Measurements from ENCODE around the gene CFD.
"Not testable (repeated sequence)": the region's sequence is repeated elsewhere in the genome, so short reads cannot be mapped to it uniquely, and the experiment has no call there.

CFD gene

DNA sequence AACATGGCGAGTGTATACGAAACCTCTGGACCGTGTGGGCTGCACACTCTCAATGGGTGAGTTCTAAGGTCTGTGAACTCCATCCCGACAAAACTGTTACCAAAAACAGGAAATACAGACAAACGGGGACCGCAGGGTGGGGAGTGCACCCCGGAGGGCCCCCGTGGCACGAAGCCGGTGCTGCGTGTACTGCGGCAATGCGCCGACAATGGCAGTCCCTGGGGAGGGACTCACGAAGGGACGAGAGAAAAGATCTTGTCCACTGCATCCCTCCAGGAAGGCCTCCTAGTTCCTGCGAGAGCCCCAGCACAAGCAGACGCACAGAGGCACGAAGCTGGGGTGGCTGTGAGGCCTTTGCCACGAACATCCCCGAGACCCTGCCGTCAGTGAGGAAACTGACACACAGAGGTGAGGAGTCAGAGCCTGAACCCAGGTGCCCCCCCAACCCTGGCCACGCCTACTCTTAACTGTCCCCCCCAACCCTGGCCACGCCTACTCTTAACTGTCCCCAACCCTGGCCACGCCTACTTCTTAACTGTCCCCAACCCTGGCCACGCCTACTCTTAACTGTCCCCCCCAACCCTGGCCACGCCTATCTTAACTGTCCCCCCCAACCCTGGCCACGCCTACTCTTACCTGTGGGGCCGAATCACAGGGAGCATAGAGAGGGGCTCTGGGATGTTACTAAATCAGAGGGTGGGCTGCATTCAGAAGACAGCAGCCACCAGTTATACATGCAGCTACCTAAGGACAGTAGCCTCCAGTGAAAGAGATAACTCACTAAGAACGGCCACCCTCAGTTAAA lies 29.3 kb downstream of the CFD start:
- DNase-seq (ENCODE audit: low read depth), result no peak

DNA sequence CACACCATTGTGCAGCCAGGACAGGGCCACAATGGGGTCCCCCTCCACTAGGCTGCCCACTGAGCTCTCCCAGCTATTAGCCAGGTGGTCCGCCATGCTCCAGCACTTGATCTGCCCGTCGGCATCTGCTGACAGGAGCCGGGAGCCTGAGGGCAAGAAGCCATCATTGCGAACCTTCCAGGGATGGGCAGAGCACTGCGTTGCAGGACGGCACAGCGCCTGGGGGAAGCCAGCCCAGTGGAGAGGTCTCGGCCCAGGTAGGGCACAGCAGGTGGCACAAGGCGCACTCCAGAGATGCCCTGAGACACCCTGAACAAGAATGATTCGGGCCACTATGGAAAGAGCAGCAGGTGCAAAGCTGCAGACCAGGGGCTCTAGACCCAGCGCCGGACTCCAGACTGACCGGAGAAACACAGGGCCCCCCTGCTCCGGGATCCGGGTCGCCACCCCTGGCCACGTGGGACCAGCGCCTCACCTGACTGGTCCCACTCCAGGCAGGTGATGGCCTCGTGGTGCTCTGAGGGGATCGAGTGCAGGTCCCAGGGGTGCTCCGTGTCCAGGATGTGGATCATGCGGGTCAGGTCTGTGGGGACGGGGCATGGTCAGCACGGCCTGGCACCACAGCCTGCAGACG lies 30.3 kb downstream of the CFD start:
- DNase-seq (ENCODE audit: low read depth), result no peak

DNA sequence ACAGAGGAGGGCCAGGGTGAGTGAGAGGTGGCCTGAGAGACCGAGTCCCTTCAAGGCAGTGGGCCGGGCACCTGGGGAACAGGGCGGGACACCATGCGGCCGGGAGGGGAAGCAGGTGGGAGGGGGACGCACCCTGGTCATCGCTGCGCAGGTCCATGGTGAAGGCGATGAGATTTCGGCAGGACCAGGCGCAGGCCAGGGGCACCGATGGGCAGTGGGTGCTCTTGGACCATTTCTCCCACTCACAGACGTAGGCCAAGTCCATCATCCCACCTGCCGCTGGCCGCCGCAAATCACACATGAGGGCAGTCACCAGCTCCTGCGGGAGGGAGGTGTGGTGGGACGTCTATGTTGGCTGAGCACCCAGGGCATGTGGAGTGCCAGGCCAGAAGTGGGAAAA lies 31.4 kb downstream of the CFD start:
- no peak for DNase-seq (ENCODE audit: low read depth)

DNA sequence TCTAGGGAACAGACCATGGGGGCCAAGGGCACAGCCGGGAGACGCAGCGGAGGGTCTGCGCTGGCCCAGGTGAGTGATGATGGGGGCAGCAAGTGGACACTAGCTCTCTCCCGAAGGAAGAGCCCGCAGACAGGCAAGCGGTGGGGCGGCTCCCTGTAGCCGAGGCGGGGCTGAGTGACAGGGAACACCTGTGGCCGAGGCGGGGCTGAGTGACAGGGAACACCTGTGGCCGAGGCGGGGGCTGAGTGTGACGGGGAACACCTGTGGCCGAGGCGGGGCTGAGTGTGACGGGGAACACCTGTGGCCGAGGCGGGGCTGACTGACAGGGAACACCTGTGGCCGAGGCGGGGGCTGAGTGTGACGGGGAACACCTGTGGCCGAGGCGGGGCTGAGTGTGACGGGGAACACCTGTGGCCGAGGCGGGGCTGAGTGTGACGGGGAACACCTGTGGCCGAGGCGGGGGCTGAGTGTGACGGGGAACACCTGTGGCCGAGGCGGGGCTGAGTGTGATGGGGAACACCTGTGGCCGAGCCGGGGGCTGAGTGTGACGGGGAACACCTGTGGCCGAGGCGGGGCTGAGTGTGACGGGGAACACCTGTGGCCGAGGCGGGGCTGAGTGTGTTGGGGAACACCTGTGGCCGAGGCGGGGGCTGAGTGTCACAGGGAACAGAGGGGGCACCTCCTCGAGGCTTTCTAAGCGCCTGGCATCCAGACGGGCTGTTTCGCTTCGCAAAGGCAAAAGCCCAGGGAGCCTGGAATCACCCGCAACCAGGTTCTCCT lies 32.1 kb downstream of the CFD start:
- not testable (repeated sequence) for DNase-seq (ENCODE audit: low read depth)

DNA sequence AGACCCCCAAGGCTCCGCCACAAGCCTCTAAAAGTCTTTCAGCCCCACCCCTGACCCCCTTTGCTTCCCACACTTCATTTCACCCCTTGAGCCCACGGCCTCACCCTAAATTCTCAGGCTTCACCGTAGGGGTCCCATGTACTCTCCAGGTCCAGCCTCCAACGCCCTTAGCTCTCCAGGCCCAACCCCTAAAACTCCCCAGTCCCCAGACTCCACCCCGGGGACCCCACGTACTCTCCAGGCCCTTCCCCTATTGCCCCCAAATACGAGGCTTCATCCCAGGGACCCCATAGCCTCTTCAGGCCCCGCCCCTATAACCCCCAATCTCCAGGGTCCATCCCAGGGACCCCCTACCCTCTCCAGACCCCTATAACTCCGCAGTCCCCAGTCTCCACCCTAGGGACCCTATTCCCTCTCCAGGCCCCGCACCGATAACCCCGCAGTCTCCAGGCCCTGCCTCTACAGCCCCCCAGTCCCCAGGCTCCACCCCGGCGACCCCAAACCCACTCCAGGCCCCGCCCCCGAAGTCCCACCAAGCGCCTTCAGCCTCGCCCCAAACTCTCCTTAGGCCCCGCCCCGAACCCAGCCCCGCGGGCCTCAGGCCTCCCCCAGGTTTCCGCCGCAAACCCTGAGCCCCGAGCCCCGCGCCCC lies 32.9 kb downstream of the CFD start:
- DNase-seq (ENCODE audit: low read depth), result no peak

DNA sequence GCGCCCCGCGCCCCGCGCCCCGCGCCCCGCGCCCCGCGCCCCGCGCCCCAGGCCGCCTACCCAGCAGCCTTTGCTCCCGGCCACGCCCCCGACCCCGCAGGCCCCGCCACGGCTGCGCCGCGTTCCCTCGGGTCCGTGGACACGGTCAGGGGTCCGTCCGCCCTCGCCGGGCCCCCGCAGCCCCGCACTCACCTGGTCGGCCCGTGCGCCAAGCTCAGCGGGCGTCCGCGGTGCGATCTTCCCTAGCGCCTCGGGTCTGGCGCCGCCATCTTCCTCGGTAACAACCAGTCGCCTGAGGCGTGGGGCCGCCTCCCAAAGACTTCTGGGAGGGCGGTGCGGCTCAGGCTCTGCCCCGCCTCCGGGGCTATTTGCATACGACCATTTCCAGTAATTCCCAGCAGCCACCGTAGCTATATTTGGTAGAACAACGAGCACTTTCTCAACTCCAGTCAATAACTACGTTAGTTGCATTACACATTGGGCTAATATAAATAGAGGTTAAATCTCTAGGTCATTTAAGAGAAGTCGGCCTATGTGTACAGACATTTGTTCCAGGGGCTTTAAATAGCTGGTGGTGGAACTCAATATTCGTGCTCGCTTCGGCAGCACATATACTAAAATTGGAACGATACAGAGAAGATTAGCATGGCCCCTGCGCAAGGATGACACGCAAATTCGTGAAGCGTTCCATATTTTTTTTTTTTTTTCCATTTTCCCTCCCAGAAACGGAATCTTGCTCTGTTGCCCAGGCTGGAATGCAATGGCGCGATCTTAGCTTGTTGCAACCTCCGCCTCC lies 33.6 kb downstream of the CFD start, which contains the start of the genes MED16 and RNU6-9:
MED16 (minus strand) TSS at position 294 of the 796 bp plus-strand sequence. CDS start 2,056 bp downstream, outside the sequence.
RNU6-9 (plus strand) TSS at position 591 of the 796 bp plus-strand sequence.
- peak; percentile 94 for DNase-seq (ENCODE audit: low read depth)

DNA sequence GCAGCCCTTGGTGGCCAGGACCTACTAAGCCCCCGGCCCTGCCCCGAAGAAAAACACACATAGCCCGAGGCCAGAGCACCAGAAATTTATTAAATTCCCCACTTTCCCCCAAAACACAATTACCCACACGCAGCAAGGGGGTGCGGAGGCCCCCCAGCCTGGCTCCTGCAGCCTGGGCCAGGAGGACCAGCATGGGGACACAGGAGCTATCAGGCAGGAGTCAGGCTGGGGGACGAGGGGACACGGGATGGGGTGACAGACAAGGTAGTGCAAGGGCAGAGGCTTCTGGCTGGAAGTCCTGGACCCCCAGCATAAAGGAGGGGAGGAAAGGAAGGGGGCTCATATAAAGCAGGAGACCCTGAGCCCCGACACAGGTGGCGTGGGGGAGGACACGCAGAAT lies 37.0 kb downstream of the CFD start:
- DNase-seq (ENCODE audit: low read depth), result no peak

DNA sequence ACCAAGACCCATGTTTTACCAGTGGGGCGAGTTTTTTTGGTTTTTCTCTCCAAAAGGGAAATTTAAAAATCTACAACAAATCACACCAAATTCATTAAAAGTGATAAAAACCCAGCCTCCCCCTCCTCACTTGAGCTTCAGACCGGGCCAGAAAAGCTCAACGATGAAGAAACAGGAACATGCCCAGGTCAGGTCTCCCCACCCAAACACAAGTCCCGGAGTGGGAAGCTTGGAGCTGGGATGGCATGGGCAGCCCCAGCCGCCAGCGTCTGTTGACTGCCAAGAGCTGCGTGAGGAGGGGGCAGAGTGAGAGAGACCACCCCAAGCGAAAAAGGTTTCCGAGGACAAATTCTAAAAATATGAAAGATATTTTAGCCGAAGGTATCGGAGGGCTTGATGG lies 37.5 kb downstream of the CFD start:
- DNase-seq (ENCODE audit: low read depth), result no peak

DNA sequence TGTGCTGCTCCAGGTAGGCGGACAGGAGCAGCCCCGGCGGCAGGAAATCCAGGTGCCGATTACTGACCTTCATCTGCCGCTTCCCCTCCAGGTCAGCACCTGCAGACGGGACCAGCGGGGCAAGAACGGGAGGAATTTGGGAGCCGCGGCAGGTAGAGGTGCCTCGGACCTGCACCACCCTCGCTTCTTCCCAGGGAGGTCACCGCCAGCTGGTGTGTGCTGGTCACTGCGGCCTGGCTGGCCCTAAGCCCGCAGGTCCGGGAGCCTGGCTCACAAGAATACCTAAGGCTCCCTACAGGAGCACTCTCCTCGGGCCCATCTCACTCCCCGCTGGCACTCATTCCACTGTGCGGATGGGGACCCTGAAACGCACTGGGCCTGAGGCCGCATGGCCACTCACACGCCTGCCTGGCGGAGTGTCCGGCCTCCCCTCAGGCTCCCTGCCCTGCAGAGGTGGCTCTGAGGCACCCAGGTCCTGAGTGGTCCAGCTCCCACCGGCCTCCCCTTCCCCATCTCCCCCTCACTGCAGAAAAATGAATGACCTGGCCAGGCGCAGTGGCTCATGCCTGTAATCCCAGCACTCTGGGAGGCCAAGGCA lies 38.1 kb downstream of the CFD start:
- no peak for DNase-seq (ENCODE audit: low read depth)

DNA sequence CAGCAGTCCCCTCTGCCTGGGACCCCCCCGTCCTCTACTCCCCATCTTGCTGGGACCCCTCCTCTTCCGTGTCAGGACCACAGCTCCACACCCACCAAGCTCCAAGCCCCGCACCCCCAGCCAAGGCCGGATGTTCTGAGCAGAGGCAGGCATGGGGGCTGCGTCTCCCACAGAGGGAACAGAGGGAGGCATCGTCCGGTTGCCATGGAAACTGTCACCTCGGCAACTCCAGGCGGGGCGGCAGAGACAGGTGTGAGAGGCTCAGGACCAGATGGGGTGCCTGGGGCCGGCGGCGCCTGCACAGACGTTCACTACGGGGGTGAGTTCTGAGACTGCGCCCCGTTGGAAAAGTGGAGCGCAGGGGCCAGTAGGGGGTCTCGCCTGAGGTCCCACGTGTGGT lies 39.2 kb downstream of the CFD start:
- no peak for DNase-seq (ENCODE audit: low read depth)

DNA sequence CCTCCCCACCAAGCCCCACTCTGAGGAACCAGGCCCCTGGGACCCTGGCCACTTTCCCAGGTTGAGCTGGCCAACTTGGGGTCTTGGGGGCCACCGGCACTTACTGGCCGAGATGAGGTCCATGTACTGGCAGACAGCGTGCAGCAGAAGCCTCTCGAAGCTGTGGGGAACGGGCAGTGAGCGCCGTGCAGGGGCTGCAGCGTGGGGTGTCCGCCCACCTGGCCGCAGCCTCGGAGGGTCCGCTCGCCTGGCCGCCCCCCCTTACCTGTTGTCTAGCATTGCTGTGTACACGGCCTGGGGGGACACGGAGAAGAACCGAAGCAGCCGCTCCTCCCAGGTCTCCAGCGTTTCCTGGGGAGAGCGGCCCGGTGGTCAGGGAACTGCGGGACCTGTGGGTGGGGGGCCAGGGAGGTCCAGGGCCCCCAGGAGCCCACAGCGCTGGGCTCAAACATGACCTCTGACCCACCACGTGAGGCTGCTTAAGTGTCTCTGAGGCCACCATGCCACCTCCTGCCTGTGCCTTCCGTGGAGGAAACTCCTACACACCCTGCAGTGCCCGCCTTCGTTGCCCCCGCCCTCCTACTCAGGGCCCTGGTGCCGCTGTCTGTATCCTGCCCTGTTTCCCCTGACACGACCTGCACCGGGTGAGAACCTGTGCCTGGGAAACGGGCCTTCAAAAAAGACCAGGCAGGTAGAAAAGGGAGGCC lies 40.0 kb downstream of the CFD start:
- no peak for DNase-seq (ENCODE audit: low read depth)

DNA sequence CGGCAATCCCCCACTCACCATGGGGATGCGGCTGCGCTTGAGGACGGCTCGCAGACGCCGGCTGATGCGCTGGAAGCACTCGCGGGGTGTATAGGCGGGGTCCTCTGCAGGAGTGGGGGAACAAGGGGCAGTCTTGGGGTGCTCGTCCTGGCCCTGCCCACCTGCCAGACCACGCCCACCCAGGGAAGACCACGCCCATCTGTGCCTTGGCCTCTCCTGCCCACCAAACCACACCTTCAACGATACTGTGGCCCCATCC lies 40.5 kb downstream of the CFD start:
- DNase-seq (ENCODE audit: low read depth), result no peak

DNA sequence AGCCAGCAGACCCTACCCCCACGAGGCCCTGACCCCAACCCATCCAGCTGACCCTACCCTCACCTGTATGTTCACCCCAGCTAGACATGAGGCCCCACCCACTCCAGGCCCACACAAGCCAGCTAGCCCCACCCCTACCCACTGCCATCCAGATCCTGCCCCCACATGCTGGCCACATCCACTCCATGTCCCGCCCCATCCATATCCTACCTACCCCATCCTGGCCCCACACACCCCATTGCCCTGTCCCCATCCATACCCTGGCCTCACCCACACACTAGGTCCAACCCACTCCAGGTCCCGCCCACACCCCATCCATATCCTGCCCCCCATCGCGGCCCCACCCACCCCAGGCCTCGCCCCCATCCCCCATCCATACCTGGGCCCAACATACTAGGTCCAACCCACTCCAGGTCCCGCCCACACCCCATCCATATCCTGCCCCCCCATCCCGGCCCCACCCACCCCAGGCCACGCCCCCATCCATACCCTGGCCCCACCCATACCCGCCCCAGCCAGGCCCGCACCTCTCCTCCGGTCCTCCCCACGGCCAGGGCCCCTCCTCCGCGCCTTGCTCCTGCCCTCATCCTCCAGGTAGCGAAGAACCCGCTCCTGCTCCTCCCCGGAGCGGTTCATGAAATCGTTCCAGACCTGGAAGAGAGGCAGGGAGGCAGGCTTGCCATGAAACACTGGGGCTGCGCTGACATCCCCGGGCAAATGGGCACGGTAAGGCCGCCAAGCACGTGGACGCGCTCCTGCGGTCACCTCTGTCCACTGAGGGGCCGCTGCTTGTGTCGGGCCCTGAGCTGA lies 41.0 kb downstream of the CFD start:
- DNase-seq (ENCODE audit: low read depth), result no peak

DNA sequence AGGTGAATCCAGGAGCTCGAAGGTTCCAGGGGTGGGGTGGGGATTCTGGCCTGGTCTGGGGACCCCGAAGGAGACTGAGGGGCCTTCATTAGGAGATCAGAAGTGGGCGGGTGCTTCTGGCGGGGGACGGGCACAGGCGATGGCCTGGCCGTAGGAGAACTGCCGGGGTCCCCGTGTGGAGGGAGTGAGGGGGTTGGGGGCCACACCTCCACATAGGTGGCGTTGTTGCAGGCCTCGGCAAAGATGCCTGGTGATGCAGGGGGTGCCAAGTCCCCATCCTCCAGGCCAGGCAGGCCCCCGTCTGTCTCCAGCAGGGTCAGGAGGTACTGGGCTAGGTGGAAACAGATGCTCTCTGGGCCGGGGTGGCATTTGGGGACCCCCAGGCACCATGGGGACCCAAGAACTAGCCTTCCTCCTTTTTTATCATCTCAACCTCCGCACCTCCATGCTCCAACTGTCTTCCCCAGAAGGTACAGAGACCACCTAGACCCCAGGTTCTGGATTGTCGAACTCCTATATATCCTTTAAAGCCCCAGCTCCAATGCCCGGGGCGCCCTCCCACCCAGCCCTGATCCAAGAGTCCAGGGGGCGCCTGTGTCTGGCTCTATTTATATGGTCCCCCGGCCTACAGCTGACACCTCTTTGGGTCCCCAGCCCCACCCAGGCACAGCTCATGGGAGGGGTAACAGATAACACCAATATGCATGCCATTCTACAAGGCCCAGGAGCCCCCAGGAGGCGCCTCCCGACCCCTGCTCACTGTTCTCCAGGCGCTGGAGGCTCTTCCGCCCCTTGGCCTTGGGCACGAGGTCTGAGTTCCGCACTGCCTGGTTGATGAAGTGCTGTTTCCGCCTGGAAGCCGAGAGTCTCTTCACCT lies 42.0 kb downstream of the CFD start:
- no peak for DNase-seq (ENCODE audit: low read depth)

DNA sequence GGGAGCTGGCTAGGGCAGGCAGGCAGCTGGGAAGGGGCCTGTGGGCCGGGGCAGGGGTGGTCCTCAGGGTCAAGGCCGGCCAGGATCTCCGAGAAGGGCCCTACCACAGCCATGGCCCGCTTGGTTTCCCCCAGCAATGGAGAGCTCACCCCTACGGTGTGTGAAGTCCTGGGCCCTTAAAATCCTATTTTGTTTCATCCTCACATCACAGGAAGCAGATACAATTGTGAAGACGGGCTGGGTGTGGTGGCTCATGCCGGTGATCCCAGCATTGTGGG lies 42.6 kb downstream of the CFD start:
- DNase-seq (ENCODE audit: low read depth), result no peak

DNA sequence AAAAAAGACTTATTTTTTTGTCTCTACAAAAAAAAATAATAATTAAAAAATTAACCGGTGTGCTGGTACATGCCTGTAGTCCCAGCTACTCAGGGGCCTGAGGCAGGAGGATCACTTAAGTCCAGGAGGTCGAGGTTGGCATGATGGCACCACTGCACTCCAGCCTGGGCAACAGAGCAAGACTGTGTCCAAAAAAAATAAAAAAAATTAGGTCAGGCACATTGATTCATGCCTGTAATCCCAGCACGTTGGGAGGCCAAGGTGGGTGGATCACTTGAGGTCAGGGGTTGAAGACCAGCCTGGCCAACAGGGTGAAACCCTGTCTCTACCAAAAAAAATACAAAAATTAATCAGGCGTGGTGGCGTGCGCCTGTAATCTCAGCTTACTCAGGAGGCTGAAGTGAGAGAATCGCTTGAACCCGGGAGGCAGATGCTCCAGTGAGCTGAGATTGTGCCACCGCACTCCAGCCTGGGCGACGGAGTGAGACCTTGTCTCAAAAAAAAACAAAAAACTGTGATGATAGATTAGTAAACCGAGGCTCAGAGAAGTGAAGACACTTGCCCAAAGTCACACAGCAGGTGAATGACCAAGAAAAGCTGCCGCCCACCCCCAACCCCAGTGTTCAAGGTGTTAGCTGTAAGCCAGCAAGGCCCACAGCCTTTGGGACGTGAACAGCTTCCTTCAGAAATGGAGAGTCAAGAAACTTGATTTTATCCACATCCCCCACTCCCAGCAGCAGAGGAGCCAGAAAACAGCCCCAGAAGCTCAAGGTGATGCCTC lies 43.2 kb downstream of the CFD start:
- DNase-seq (ENCODE audit: low read depth), result no peak

DNA sequence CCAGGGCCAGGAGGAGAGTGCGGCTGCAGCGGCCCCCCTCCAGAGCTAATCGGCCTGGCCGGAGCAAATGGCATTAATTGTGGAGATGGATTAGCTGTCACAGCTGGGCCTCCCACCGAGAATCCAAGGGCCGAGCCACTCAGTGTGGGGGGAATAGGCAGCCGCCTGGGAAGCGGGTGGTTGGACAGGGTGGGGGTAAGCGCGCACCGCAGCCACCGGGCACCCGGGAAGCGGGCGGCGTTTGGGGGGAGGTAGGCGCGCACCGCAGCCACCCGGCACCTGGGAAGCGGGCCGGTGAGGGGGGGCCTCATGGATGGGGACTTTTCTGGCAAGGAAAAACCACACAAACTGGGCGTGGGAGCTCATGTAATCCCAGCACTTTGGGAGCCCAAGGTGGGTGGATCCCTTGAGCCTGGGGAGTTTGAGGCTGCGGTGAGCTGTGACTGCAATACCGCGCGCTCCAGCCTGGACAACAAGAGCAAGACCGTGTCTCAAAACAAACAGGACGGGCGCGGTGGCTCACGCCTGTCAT lies 43.9 kb downstream of the CFD start:
- no peak for DNase-seq (ENCODE audit: low read depth)

DNA sequence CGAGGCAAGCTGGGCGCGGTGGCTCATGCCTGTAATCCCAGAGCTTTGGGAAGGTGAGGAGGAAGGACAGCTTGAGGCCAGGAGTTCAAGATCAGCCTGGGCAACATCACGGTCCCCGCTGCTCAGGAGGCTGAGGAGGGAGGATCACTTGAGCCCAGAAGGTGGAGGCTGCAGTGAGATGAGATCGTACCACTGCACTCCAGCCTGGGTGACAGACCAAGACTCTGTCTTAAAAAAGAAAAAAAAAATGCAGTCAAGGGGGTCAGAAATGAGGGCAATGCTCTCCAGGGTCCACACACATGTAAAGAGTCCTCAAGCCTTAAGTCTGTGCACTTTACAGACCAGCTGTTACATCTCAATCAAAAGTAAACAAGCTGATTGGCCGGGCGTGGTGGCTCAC lies 45.1 kb downstream of the CFD start:
- no peak for DNase-seq (ENCODE audit: low read depth)
